HG02870 (cell line): Measurements from ENCODE around the gene NSG2.

Experiments used
- ATAC-seq: cut with Tn5 transposase; IDR thresholded peaks from one replicate; pipeline ENCODE4 v1.9.1; 2021; ENCODE audit warnings: mild to moderate bottlenecking, moderate library complexity; ENCODE audit not compliant: unreplicated experiment

The NSG2 gene

DNA sequence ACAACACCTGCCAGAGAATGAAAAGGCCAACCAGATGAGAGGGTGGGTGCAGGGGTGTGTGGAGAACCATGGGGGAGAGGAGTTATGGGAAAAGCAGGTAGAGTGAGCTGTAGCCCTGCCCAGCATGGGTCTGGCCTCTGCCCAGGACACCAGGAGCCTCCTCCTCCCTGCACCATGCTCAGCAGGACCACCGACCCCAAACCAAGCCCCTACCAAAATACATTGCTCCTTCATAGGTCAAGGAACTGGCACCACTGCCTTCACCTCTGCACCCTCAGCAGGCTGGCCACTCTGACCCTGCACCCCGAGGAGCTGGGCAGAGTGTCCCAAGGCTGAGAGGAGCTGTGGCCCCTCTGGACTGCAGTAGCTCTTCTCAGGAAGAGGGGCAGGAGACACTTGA, 102.0 kb downstream of the NSG2 start:
- no peak for ATAC-seq

- ATAC-seq, result no peak
These were observed 103.2 kb downstream of the NSG2 start for GRCh38 chr5:174148721-174149120.

DNA sequence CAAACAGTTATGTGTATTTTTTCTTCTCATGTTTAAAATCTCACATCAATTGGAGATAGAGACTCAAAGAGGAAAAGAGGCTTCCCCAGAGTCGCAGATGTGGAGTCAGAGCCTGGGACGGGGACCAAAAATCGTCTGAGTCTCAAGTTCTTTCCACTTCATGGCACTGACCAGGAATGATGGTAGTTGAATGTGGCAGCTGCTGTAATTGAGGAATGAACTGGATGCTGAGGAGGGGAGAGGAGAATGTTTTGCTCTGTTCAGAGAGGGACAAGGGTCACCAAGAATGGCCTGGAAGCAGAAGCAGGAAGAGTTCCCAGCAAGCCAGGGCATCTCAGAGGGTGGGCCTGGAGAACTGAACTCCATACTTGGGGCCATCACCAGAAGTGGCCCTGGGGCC, 103.9 kb downstream of the NSG2 start:
- ATAC-seq, result no peak

GRCh38 chr5:174149989-174150388, 104.5 kb downstream of the NSG2 start:
- ATAC-seq, result no peak

- no peak for ATAC-seq
These were observed 106.2 kb downstream of the NSG2 start for GRCh38 chr5:174151599-174152181.

GRCh38 chr5:174154559-174154958, 109.1 kb downstream of the NSG2 start:
- no peak for ATAC-seq

DNA sequence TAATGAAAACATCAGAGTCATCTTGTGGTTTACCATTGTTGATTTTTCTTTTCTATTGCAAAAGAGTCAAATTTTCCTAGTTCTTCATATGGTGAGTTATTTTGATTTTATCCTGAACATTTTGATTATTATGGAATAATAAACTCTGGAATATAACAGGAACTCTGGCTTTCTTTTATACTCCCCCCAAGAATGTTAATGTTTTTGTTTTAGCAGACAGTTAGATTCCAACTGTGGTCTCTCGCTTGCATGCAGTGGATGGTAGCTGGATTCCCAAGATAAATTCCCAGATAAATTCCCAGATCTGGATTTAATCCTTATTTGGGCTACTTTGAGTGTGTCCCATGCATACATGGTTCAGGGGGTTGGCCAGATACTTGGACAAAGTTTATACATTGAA, 109.8 kb downstream of the NSG2 start:
- ATAC-seq, result no peak

GRCh38 chr5:174155706-174156105, 110.2 kb downstream of the NSG2 start:
- no peak for ATAC-seq

- ATAC-seq, result no peak
These were observed 111.5 kb downstream of the NSG2 start for GRCh38 chr5:174157048-174157447.
